SHP77 (cell line): ENCODE data around the gene RPL15.

Source experiments
- DNase-seq, 2 experiments: peaks; one replicate each; lab custom pipeline; 2025; lab: John Stamatoyannopoulos, UW

The RPL15 gene

GRCh38 chr3:23961913-23962312 lies 45.0 kb downstream of the RPL15 start:
- no peak for DNase-seq

DNA sequence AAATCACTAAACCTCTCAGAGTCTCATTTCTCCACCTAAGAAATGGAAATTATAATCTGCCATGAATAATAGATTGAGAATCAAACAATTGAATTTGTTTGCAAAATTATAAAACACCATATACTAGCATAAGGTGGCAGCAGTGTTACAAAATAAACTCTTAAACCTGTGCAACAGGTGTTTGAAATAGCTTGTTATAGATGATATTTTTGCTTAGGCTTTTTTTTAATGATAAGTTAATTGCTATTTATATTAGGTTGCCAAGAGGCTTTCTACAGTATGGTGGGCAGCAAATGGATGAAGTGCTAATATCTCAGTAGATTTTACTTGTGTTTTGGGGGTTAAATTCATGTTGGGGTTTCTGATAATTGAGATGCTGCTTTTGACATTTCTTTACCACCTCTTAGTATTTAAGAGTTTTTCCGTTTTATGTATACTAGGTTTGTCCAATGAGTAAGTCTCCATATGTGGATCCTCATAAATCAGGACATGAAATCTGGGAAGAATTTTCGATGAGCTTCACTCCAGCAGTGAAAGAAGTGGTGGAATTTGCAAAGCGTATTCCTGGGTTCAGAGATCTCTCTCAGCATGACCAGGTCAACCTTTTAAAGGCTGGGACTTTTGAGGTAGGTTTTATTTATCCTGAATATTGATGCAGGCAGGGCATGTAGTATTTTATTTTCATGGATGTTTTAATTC lies 47.8 kb downstream of the RPL15 start:
- DNase-seq = no peak

- DNase-seq = no peak
These were observed 49.4 kb downstream of the RPL15 start for GRCh38 chr3:23966328-23966727.

- DNase-seq = no peak
These were observed 51.7 kb downstream of the RPL15 start for GRCh38 chr3:23968463-23969184.

DNA sequence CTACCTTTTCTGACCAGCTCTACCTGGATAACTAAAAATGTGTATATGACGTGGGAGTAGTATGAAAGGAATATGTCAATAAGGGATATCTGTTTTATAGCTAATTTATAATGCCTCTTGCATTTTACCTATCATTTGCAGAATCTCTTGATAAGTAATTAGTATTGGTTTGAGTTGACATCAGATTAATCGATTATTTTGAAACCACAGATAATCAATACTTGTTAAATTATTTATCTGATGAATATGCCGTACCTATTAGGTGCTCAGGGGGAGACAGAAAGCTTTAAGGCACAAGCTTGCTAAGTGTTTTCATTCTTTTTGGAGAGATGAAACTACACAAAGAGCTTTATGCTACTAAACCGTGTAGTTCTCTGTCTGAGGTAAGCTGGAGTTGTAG lies 52.5 kb downstream of the RPL15 start:
- DNase-seq = no peak
